ENCODE data around the gene TPST1. TPM values are rescaled to one million over a fixed set of nuclear protein-coding genes. Genes with fewer than 3 reads are reported as not detected.

TPST1 gene
- total RNA-seq, 4 donors from 2014 or later, result 1.4 to 3.7 (median 3.0) TPM

- no peak overlapping the region for H3K4me3 ChIP-seq
- no peaks in the 10 kb centered on the region for H3K9me3 ChIP-seq
- intact Hi-C loops (cut with DNase I; ENCODE audit: low total_unique reads) (no loop called here), in situ Hi-C loops (cut with MboI; ENCODE audit: low sequenced_read_pairs in 4 of 4) (no loop called here)
- no peaks in the 10 kb centered on the region for H3K27me3 ChIP-seq
- no peaks in the 10 kb centered on the region for H3K36me3 ChIP-seq
- H3K4me1 ChIP-seq, result peaks cover 0 to 5% of the 10 kb centered on the region in 2 donors
- TF ChIP-seq CTCF (IDR thresholded peaks at IDR 0.05 in 4 of 5, conservative IDR thresholded peaks at IDR 0.05 in 1 of 5) (no peak), POLR2A (IDR thresholded peaks at IDR 0.05) (no peak)
- ATAC-seq (peak in 1 of 2 donors; percentile 30), DNase-seq (peak; percentile 5 to 19)
- peak overlapping the region in 3 of 4 donors; percentile 7 to 52 (median 20) for H3K27ac ChIP-seq
These were observed 76.8 kb downstream of the TPST1 start for GRCh38 chr7:66281678-66282590.

- H3K27ac ChIP-seq, result peak overlapping the region in 1 of 4 donors; percentile 52
- in situ Hi-C loops (cut with MboI; ENCODE audit: low sequenced_read_pairs in 4 of 4), result no loop called here
- DNase-seq (no peak), ATAC-seq (no peak)
- no peak for TF ChIP-seq POLR2A (IDR thresholded peaks at IDR 0.05)
- no peak for TF ChIP-seq CTCF (IDR thresholded peaks at IDR 0.05 in 4 of 5, conservative IDR thresholded peaks at IDR 0.05 in 1 of 5)
- intact Hi-C loops (cut with DNase I; ENCODE audit: low total_unique reads), result no loop called here
- peaks cover 0 to 5% of the 10 kb centered on the region in 2 donors for H3K4me1 ChIP-seq
- H3K9me3 ChIP-seq, result no peaks in the 10 kb centered on the region
- H3K27me3 ChIP-seq, result no peaks in the 10 kb centered on the region
- H3K36me3 ChIP-seq, result no peaks in the 10 kb centered on the region
- H3K4me3 ChIP-seq, result no peak overlapping the region
These were observed 77.4 kb downstream of the TPST1 start for GRCh38 chr7:66282591-66282935.

- H3K27ac ChIP-seq, result no peak overlapping the region
- H3K9me3 ChIP-seq, result no peaks in the 10 kb centered on the region
- no peaks in the 10 kb centered on the region for H3K27me3 ChIP-seq
- no peak for DNase-seq
- no peaks in the 10 kb centered on the region for H3K36me3 ChIP-seq
- TF ChIP-seq POLR2A (IDR thresholded peaks at IDR 0.05), result no peak
- no peak for TF ChIP-seq CTCF (IDR thresholded peaks at IDR 0.05 in 4 of 5, conservative IDR thresholded peaks at IDR 0.05 in 1 of 5)
- peaks cover 0 to 5% of the 10 kb centered on the region in 2 donors for H3K4me1 ChIP-seq
- no peak for ATAC-seq
- intact Hi-C loops (cut with DNase I; ENCODE audit: low total_unique reads) (no loop called here), in situ Hi-C loops (cut with MboI; ENCODE audit: low sequenced_read_pairs in 4 of 4) (no loop called here)
- no peak overlapping the region for H3K4me3 ChIP-seq
These were observed 78.1 kb downstream of the TPST1 start for GRCh38 chr7:66283003-66283920.

GRCh38 chr7:66296001-66296521 lies 90.9 kb downstream of the TPST1 start:
- in situ Hi-C loops (cut with MboI; ENCODE audit: low sequenced_read_pairs in 4 of 4), result no loop called here
- ATAC-seq (no peak), DNase-seq (no peak)
- Histone ChIP-seq H3K4me3 (no peak overlapping the region), H3K9me3 (peaks cover 0 to 12% (median 0%) of the 10 kb centered on the region in 3 donors), H3K36me3 (no peaks in the 10 kb centered on the region), H3K4me1 (no peaks in the 10 kb centered on the region), H3K27me3 (no peaks in the 10 kb centered on the region), H3K27ac (no peak overlapping the region)
- TF ChIP-seq CTCF (IDR thresholded peaks at IDR 0.05 in 4 of 5, conservative IDR thresholded peaks at IDR 0.05 in 1 of 5), result no peak
- TF ChIP-seq POLR2A (IDR thresholded peaks at IDR 0.05), result no peak
- intact Hi-C loops (cut with DNase I; ENCODE audit: low total_unique reads), result no loop called here
